Measurements from ENCODE around the gene RAP1B.
A peak's percentile ranks its signal among the peaks of the same experiment; 100 is the strongest.

RAP1B gene

GRCh38 chr12:68613209-68613904 lies 2.7 kb downstream of the RAP1B start:
- 0 out of 2 replicates have a peak overlapping the region, but pooled peaks have one; percentile 26 for H3K27ac ChIP-seq
- H3K36me3 ChIP-seq (ENCODE audit: insufficient read depth, low read length), result peaks cover 18% of the 10 kb centered on the region

GRCh38 chr12:68614105-68614679 lies 3.5 kb downstream of the RAP1B start:
- TF ChIP-seq FOXP2 (optimal IDR thresholded peaks at IDR 0.05; ENCODE audit: control extremely low read depth, extremely low read length, insufficient read depth), result no peak
- no peak for TF ChIP-seq POLR2AphosphoS5 (IDR thresholded peaks at IDR 0.05; ENCODE audit: borderline replicate concordance, low read depth, low read length)
- no peak for TF ChIP-seq EZH2 (IDR thresholded peaks at IDR 0.05)
- H3K36me3 ChIP-seq (ENCODE audit: insufficient read depth, low read length), result peaks cover 20% of the 10 kb centered on the region
- 0 out of 2 replicates have a peak overlapping the region, but pooled peaks have one; percentile 16 for H3K27ac ChIP-seq
- no peak for DNase-seq (ENCODE audit: low read depth, low spot score)
- H3K9ac ChIP-seq (ENCODE audit: insufficient read length), result peak overlapping the region; percentile 14
- no peaks in the 10 kb centered on the region for H3K9me3 ChIP-seq (ENCODE audit: low read depth, low read length)
- H3K4me3 ChIP-seq, result peak overlapping the region; percentile 49

More at GRCh38 chr12:68613209-68613904, 2.7 kb downstream of the RAP1B start:
- TF ChIP-seq FOXP2 (optimal IDR thresholded peaks at IDR 0.05; ENCODE audit: control extremely low read depth, extremely low read length, insufficient read depth), result no peak
- TF ChIP-seq EZH2 (IDR thresholded peaks at IDR 0.05), result no peak
- Histone ChIP-seq H3K9ac (ENCODE audit: insufficient read length) (no peak overlapping the region), H3K4me3 (peak overlapping the region; percentile 96; the same call in 1 of the 2 replicates), H3K9me3 (ENCODE audit: low read depth, low read length) (no peaks in the 10 kb centered on the region)
- DNase-seq (ENCODE audit: low read depth, low spot score), result no peak

GRCh38 chr12:68614769-68615168 lies 4.1 kb downstream of the RAP1B start:
- 0 out of 2 replicates have a peak overlapping the region, but pooled peaks have one; percentile 16 for H3K27ac ChIP-seq
- H3K4me3 ChIP-seq, result peak overlapping the region; percentile 49
- TF ChIP-seq POLR2AphosphoS5 (IDR thresholded peaks at IDR 0.05; ENCODE audit: borderline replicate concordance, low read depth, low read length) (no peak), FOXP2 (optimal IDR thresholded peaks at IDR 0.05; ENCODE audit: control extremely low read depth, extremely low read length, insufficient read depth) (no peak), EZH2 (IDR thresholded peaks at IDR 0.05) (no peak)
- peaks cover 20% of the 10 kb centered on the region for H3K36me3 ChIP-seq (ENCODE audit: insufficient read depth, low read length)
- no peaks in the 10 kb centered on the region for H3K9me3 ChIP-seq (ENCODE audit: low read depth, low read length)
- peak overlapping the region; percentile 14 for H3K9ac ChIP-seq (ENCODE audit: insufficient read length)
- no peak for DNase-seq (ENCODE audit: low read depth, low spot score)

GRCh38 chr12:68617160-68617926 lies 6.6 kb downstream of the RAP1B start:
- Histone ChIP-seq H3K4me3 (no peak overlapping the region), H3K9me3 (ENCODE audit: low read depth, low read length) (no peaks in the 10 kb centered on the region), H3K27ac (no peak overlapping the region), H3K9ac (ENCODE audit: insufficient read length) (no peak overlapping the region), H3K36me3 (ENCODE audit: insufficient read depth, low read length) (peaks cover 32% of the 10 kb centered on the region)
- no peak for DNase-seq (ENCODE audit: low read depth, low spot score)
- no peak for TF ChIP-seq FOXP2 (optimal IDR thresholded peaks at IDR 0.05; ENCODE audit: control extremely low read depth, extremely low read length, insufficient read depth)
- TF ChIP-seq POLR2AphosphoS5 (IDR thresholded peaks at IDR 0.05; ENCODE audit: borderline replicate concordance, low read depth, low read length), result no peak
- TF ChIP-seq EZH2 (IDR thresholded peaks at IDR 0.05), result no peak

- no peak for DNase-seq (ENCODE audit: low read depth, low spot score)
- TF ChIP-seq FOXP2 (optimal IDR thresholded peaks at IDR 0.05; ENCODE audit: control extremely low read depth, extremely low read length, insufficient read depth) (no peak), POLR2AphosphoS5 (IDR thresholded peaks at IDR 0.05; ENCODE audit: borderline replicate concordance, low read depth, low read length) (no peak), EZH2 (IDR thresholded peaks at IDR 0.05) (no peak)
- Histone ChIP-seq H3K9ac (ENCODE audit: insufficient read length) (no peak overlapping the region), H3K27ac (no peak overlapping the region), H3K9me3 (ENCODE audit: low read depth, low read length) (no peaks in the 10 kb centered on the region), H3K4me3 (no peak overlapping the region), H3K36me3 (ENCODE audit: insufficient read depth, low read length) (peaks cover 25% of the 10 kb centered on the region)
Measured at GRCh38 chr12:68619541-68619940, 8.8 kb downstream of the RAP1B start.

- no peak overlapping the region for H3K9ac ChIP-seq (ENCODE audit: insufficient read length)
- peaks cover 37% of the 10 kb centered on the region for H3K36me3 ChIP-seq (ENCODE audit: insufficient read depth, low read length)
- no peaks in the 10 kb centered on the region for H3K9me3 ChIP-seq (ENCODE audit: low read depth, low read length)
- DNase-seq (ENCODE audit: low read depth, low spot score), result no peak
- TF ChIP-seq FOXP2 (optimal IDR thresholded peaks at IDR 0.05; ENCODE audit: control extremely low read depth, extremely low read length, insufficient read depth) (no peak), EZH2 (IDR thresholded peaks at IDR 0.05) (no peak), POLR2AphosphoS5 (IDR thresholded peaks at IDR 0.05; ENCODE audit: borderline replicate concordance, low read depth, low read length) (no peak)
- H3K4me3 ChIP-seq, result no peak overlapping the region
- no peak overlapping the region for H3K27ac ChIP-seq
Measured at GRCh38 chr12:68620519-68621471, 10.1 kb downstream of the RAP1B start.

GRCh38 chr12:68621472-68622081 lies 10.9 kb downstream of the RAP1B start:
- H3K9me3 ChIP-seq (ENCODE audit: low read depth, low read length), result no peaks in the 10 kb centered on the region
- peaks cover 44% of the 10 kb centered on the region for H3K36me3 ChIP-seq (ENCODE audit: insufficient read depth, low read length)
- no peak for DNase-seq (ENCODE audit: low read depth, low spot score)
- H3K27ac ChIP-seq, result no peak overlapping the region
- H3K9ac ChIP-seq (ENCODE audit: insufficient read length), result no peak overlapping the region
- no peak for TF ChIP-seq EZH2 (IDR thresholded peaks at IDR 0.05)
- TF ChIP-seq POLR2AphosphoS5 (IDR thresholded peaks at IDR 0.05; ENCODE audit: borderline replicate concordance, low read depth, low read length), result no peak
- TF ChIP-seq FOXP2 (optimal IDR thresholded peaks at IDR 0.05; ENCODE audit: control extremely low read depth, extremely low read length, insufficient read depth), result no peak
- H3K4me3 ChIP-seq, result no peak overlapping the region

Data from SK-N-MC (cell line).